Lower leg skin (tissue), 4 donors: ENCODE results near the gene MYO5A. TPM values are rescaled to one million over a fixed set of nuclear protein-coding genes. Genes with fewer than 3 reads are reported as not detected.
"Not testable (repeated sequence)": the region's sequence is repeated elsewhere in the genome, so short reads cannot be mapped to it uniquely, and the experiment has no call there.

Source experiments
- DNase-seq, 2 donors: peaks; one replicate each; pipeline ENCODE4 v3.0.0-alpha.2; 2019; ENCODE audit warnings: low spot score in 2 of 2
- H3K4me3 ChIP-seq: fragments of 200-600 bp; sonication (generic); 2 replicates; pipeline ENCODE4 v1.5.1; 2017; ENCODE audit warnings: mild to moderate bottlenecking, low read depth; ENCODE audit not compliant: poor library complexity, severe bottlenecking
- CTCF ChIP-seq, 3 donors: fragments of 450-650 bp; IDR thresholded peaks; one replicate each; pipeline ENCODE4 v1.5.1; 2016; ENCODE audit warnings: antibody characterized with exemption in 3 of 3, mild to moderate bottlenecking in 3 of 3, moderate library complexity in 2 of 3
- POLR2A ChIP-seq, 2 donors: fragments of 450-650 bp; IDR thresholded peaks; one replicate each; pipeline ENCODE4 v1.6.1; 2016 to 2017; ENCODE audit warnings: antibody characterized with exemption in 2 of 2, mild to moderate bottlenecking in 1 of 2, moderate library complexity in 1 of 2
- WGBS, 2 donors: methylation state at CpG; one replicate each; pipeline ENCODE4 v1.1.5; 2018; 5-methylcytosine and 5-hydroxymethylcytosine counted together
- intact Hi-C: fragments of 100-400 bp; cut with DNase I; formaldehyde crosslinking; loops from one replicate; pipeline ENCODE4 v1.15.0; 2023; ENCODE audit warnings: low total_unique reads
- total RNA-seq, 4 donors: library from RNA; depleted of rRNA; stranded (reverse); fragments of >200 nt; gene quantifications; one replicate each; pipeline ENCODE4 v1.1.0, GENCODE V29; 2016

Gene MYO5A
- total RNA-seq, 4 donors from 2014 or later = 28.0 to 45.1 (median 37.8) TPM

GRCh38 chr15:52515343-52515742, 13.3 kb downstream of the MYO5A start:
- intact Hi-C loops = no loop called here

GRCh38 chr15:52514482-52514881, 14.2 kb downstream of the MYO5A start:
- WGBS, 2 donors = 68 to 71% methylated on average over 1 of the region's 1 CpG
- no peak overlapping the region for H3K4me3 ChIP-seq
- DNase-seq = no peak
- intact Hi-C loops = no loop called here
- TF ChIP-seq POLR2A (IDR thresholded peaks at IDR 0.05) (no peak), CTCF (IDR thresholded peaks at IDR 0.05) (no peak)

More at GRCh38 chr15:52515343-52515742, 13.3 kb downstream of the MYO5A start:
- no peak for TF ChIP-seq CTCF (IDR thresholded peaks at IDR 0.05)
- TF ChIP-seq POLR2A (IDR thresholded peaks at IDR 0.05) = no peak
- no peak for DNase-seq
- no peak overlapping the region for H3K4me3 ChIP-seq
- WGBS, 2 donors = 85% methylated on average over 2 of the region's 2 CpGs

GRCh38 chr15:52512869-52513268, 15.8 kb downstream of the MYO5A start:
- intact Hi-C loops, H3K4me3 ChIP-seq, DNase-seq: not testable (repeated sequence)
- WGBS, 2 donors = 83 to 88% methylated on average over 8 of the region's 8 CpGs

- no peak for TF ChIP-seq POLR2A (IDR thresholded peaks at IDR 0.05)
- TF ChIP-seq CTCF (IDR thresholded peaks at IDR 0.05) = no peak
- intact Hi-C loops = no loop called here
- WGBS, 2 donors = 50 to 54% methylated on average over 2 of the region's 2 CpGs
- no peak for DNase-seq
- no peak overlapping the region for H3K4me3 ChIP-seq
These were observed 17.6 kb downstream of the MYO5A start for GRCh38 chr15:52511084-52511483.

GRCh38 chr15:52509500-52510245, 19.0 kb downstream of the MYO5A start:
- intact Hi-C loops = no loop called here
- H3K4me3 ChIP-seq = no peak overlapping the region
- 64 to 69% methylated on average over 3 of the region's 3 CpGs for WGBS, 2 donors
- no peak for DNase-seq
- TF ChIP-seq CTCF (IDR thresholded peaks at IDR 0.05) (no peak), POLR2A (IDR thresholded peaks at IDR 0.05) (no peak)

- intact Hi-C loops = no loop called here
- no peak overlapping the region for H3K4me3 ChIP-seq
- TF ChIP-seq POLR2A (IDR thresholded peaks at IDR 0.05) (no peak), CTCF (IDR thresholded peaks at IDR 0.05) (no peak)
- no peak for DNase-seq
- 77 to 79% methylated on average over 6 of the region's 6 CpGs for WGBS, 2 donors
These were observed 22.1 kb downstream of the MYO5A start for GRCh38 chr15:52506549-52506948.
